B cell (primary cell): ENCODE results near the gene CADPS. TPM values are rescaled to one million over a fixed set of nuclear protein-coding genes. Genes with fewer than 3 reads are reported as not detected.

Experiments
- ATAC-seq: fragments of 200-7000 bp; cut with Tn5 transposase; one replicate; pipeline ENCODE4 v1.10.0; 2021; ENCODE audit warnings: low read depth, mild to moderate bottlenecking, moderate number of reproducible peaks, moderate library complexity
- CTCF ChIA-PET: fragments of 350-600 bp; sonication (Branson Sonifier 250); formaldehyde crosslinking; loops from one replicate; lab custom pipeline; 2021; ENCODE audit warnings: antibody characterized with exemption, inconsistent platforms; lab: Charles Lee
- POLR2A ChIA-PET: fragments of 350-600 bp; sonication (Branson Sonifier 250); formaldehyde crosslinking; loops from one replicate; lab custom pipeline; 2021; ENCODE audit warnings: antibody characterized with exemption; lab: Charles Lee
- DNase-seq: peaks from one replicate; pipeline ENCODE4 v3.0.0; 2013
- H2AFZ ChIP-seq: 2 replicates; pipeline ENCODE4 v1.6.1; 2012; ENCODE audit warnings: mild to moderate bottlenecking, low read depth, low read length; ENCODE audit not compliant: insufficient read depth, poor library complexity, severe bottlenecking
- H3K27ac ChIP-seq, 2 donors: 1 replicate in 1 of 2; 2 replicates in 1 of 2; pipeline ENCODE4 v1.5.1; 2012 to 2013; ENCODE audit warnings: low read length in 2 of 2, mild to moderate bottlenecking in 2 of 2, moderate library complexity in 1 of 2
- H3K27me3 ChIP-seq, 4 experiments: fragments of 200-600 bp in 1 of 4; sonication (generic) in 1 of 4; replicated peaks in 1 of 4; 1 replicate in 2 of 4; 2 replicates in 2 of 4; pipeline versions ENCODE4 v1.6.1 to v1.7.0; 2013 to 2016; ENCODE audit warnings: low read length in 3 of 4, mild to moderate bottlenecking in 2 of 4, mixed read lengths in 1 of 4, moderate library complexity in 1 of 4; ENCODE audit not compliant: insufficient read depth in 4 of 4, control insufficient read depth in 3 of 4; ENCODE audit errors: control extremely low read depth in 1 of 4
- H3K36me3 ChIP-seq, 2 experiments: replicated peaks in 1 of 2; 1 replicate in 1 of 2; 2 replicates in 1 of 2; pipeline versions ENCODE4 v1.6.1 to v1.7.1; 2013; ENCODE audit warnings: low read length in 1 of 2; ENCODE audit not compliant: insufficient read depth in 2 of 2, control insufficient read depth in 1 of 2; ENCODE audit errors: control extremely low read depth in 1 of 2, extremely low read depth in 1 of 2
- H3K4me1 ChIP-seq, 2 donors: fragments of 200-600 bp in 1 of 2; sonication (generic) in 1 of 2; 1 replicate in 1 of 2; 2 replicates in 1 of 2; pipeline versions ENCODE4 v1.5.1 to v1.6.1; 2013 to 2017; ENCODE audit warnings: low read length in 2 of 2; ENCODE audit not compliant: control insufficient read depth in 2 of 2, insufficient read depth in 2 of 2
- H3K4me2 ChIP-seq: replicated peaks from 2 replicates; pipeline ENCODE3; 2012; ENCODE audit warnings: mild to moderate bottlenecking, low read depth, low read length; ENCODE audit not compliant: poor library complexity, severe bottlenecking
- H3K4me3 ChIP-seq, 5 experiments: fragments of 200-600 bp in 1 of 5; sonication (generic) in 1 of 5; 1 replicate in 3 of 5; 2 replicates in 2 of 5; pipeline versions ENCODE4 v1.5.1 to v1.7.0; 2011 to 2016; ENCODE audit warnings: low read length in 4 of 5, mild to moderate bottlenecking in 4 of 5, low read depth in 2 of 5, control low read depth in 1 of 5, moderate library complexity in 1 of 5; ENCODE audit not compliant: insufficient read depth in 1 of 5; ENCODE audit errors: control extremely low read depth in 1 of 5, extremely low read depth in 1 of 5
- H3K79me2 ChIP-seq: fragments of 200-600 bp; sonication (generic); one replicate; pipeline ENCODE4 v1.6.0; 2016; ENCODE audit warnings: low read length; ENCODE audit not compliant: control insufficient read depth, insufficient read depth
- H3K9ac ChIP-seq: fragments of 200-600 bp; sonication (generic); 2 replicates; pipeline ENCODE4 v1.6.1; 2017; ENCODE audit warnings: mild to moderate bottlenecking, low read length, moderate library complexity
- H3K9me3 ChIP-seq, 3 donors: one replicate each; pipeline versions ENCODE4 v1.6.1 to v1.7.1; 2013; ENCODE audit warnings: low read length in 2 of 3; ENCODE audit not compliant: control insufficient read depth in 2 of 3, insufficient read depth in 1 of 3; ENCODE audit errors: control extremely low read depth in 1 of 3
- H4K20me1 ChIP-seq: 2 replicates; pipeline ENCODE4 v1.6.0; 2012; ENCODE audit warnings: mild to moderate bottlenecking, low read length; ENCODE audit not compliant: insufficient read depth, control insufficient read depth, poor library complexity, severe bottlenecking
- H3K27ac Mint-ChIP-seq: one replicate; pipeline ENCODE4 v1.8.0; 2021; ENCODE audit warnings: mixed read lengths
- H3K27me3 Mint-ChIP-seq: one replicate; pipeline ENCODE4 v1.8.0; 2021; ENCODE audit warnings: mixed read lengths
- H3K4me1 Mint-ChIP-seq: one replicate; pipeline ENCODE4 v1.8.0; 2021; ENCODE audit warnings: mixed read lengths
- H3K4me3 Mint-ChIP-seq: one replicate; pipeline ENCODE4 v1.8.0; 2021; ENCODE audit warnings: mixed read lengths
- H3K9me3 Mint-ChIP-seq: one replicate; pipeline ENCODE4 v1.8.0; 2022; ENCODE audit warnings: mixed read lengths; ENCODE audit not compliant: insufficient read depth
- EZH2 ChIP-seq: IDR thresholded peaks from 2 replicates; pipeline ENCODE4 v1.6.1; 2012; ENCODE audit warnings: borderline replicate concordance, low read depth, mild to moderate bottlenecking, moderate library complexity, low read length; ENCODE audit not compliant: insufficient read depth, poor library complexity, severe bottlenecking
- WGBS: methylation state at CpG from one replicate; pipeline ENCODE4 v1.1.5; 2013; ENCODE audit warnings: missing lambda C conversion rate; ENCODE audit not compliant: insufficient coverage; 5-methylcytosine and 5-hydroxymethylcytosine counted together
- intact Hi-C: fragments of 100-400 bp; cut with micrococcal nuclease; formaldehyde crosslinking; loops from one replicate; pipeline ENCODE4 v1.10.0; 2022
- polyA plus RNA-seq: library from polyadenylated mRNA; depleted of rRNA; stranded (reverse); fragments of >200 nt; gene quantifications from 2 replicates; pipeline ENCODE4 v1.2.3, GENCODE V29; 2012
- total RNA-seq, 2 donors: library from RNA; stranded (reverse); fragments of 120-200 nt in 1 of 2; gene quantifications; 1 replicate in 1 of 2; 2 replicates in 1 of 2; pipeline versions ENCODE4 v1.2.3 to v1.2.4, GENCODE V29; 2013 to 2022
- TF ChIP-seq, protein P1 (sequence below): fragments of 200-600 bp; IDR thresholded peaks from one replicate; pipeline ENCODE4 v1.8.0; 2022; ENCODE audit warnings: antibody characterized with exemption, mild to moderate bottlenecking

CADPS gene
- total and polyA plus RNA-seq, 2 donors (not counting 1 experiment from before 2014, with no cell fraction given): 0.16 to 0.22 TPM

DNA sequence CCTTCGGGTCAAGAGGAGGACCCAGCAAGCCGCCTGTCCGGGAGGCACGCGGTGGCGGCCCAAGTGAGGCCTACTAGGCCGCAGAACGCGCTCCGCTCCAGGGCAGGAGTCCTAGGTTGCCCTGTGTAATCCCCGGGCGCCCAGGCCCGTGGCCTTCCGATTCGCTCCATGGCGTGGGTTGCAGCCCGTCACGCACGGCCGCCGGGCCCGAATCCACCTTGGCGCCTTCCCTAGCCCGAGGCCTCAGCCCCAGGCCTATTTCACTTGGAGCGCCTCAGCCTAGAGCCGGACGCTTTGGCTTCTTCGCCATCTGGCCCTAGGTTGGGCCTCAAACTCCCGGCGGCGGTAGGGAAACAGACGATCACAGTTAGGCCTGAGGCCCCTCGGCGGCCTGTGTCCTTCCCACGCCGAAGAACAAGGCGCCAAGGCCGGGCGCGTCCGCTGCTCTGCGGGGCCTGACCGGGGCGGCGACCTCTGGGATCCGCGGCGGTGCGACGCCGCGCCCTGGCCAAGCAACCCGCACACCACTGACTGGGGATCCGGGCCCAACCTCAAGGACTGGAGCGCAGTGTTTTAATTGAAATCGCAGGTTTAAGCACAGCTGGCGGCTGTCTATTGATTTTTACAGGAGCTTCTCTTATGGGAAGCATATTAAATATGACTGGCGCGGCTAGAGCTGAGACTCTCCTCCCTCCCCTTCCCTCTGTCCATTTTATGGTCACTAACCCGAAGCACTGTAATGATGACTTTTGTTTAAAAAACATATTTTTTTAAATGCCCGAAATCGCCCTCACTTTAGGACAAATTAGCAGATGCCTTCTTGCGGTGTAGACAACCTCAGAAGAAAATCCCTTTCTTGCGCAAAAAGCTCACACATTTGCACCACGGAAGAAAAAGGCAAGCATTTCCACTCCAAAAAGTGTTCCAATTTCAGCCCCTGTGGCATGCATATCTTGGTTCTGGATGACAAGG, 498.0 kb downstream of the CADPS start:
- H3K9me3 Mint-ChIP-seq: no peaks in the 10 kb centered on the region
- peaks cover 63% of the 10 kb centered on the region for H3K27me3 Mint-ChIP-seq
- H3K36me3 ChIP-seq: no peaks in the 10 kb centered on the region
- no peaks in the 10 kb centered on the region for H4K20me1 ChIP-seq
- 29% methylated on average over 59 of the region's 65 CpGs for WGBS
- H3K79me2 ChIP-seq: no peaks in the 10 kb centered on the region
- H3K4me3 Mint-ChIP-seq: no peak overlapping the region
- H3K27ac Mint-ChIP-seq: no peak overlapping the region
- no peak overlapping the region for H3K4me2 ChIP-seq
- no peak for TF ChIP-seq EZH2
- TF ChIP-seq, protein P1, sequence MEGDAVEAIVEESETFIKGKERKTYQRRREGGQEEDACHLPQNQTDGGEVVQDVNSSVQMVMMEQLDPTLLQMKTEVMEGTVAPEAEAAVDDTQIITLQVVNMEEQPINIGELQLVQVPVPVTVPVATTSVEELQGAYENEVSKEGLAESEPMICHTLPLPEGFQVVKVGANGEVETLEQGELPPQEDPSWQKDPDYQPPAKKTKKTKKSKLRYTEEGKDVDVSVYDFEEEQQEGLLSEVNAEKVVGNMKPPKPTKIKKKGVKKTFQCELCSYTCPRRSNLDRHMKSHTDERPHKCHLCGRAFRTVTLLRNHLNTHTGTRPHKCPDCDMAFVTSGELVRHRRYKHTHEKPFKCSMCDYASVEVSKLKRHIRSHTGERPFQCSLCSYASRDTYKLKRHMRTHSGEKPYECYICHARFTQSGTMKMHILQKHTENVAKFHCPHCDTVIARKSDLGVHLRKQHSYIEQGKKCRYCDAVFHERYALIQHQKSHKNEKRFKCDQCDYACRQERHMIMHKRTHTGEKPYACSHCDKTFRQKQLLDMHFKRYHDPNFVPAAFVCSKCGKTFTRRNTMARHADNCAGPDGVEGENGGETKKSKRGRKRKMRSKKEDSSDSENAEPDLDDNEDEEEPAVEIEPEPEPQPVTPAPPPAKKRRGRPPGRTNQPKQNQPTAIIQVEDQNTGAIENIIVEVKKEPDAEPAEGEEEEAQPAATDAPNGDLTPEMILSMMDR: no peak
- peaks cover 4% of the 10 kb centered on the region for H3K4me1 Mint-ChIP-seq
- ChIA-PET CTCF (no interaction called here), POLR2A (no interaction called here)
- no peak overlapping the region for H3K27ac ChIP-seq
- H2AFZ ChIP-seq: no peak overlapping the region
- intact Hi-C loops: no loop called here
- DNase-seq (no peak), ATAC-seq (no peak)
- no peaks in the 10 kb centered on the region for H3K4me1 ChIP-seq
- H3K9ac ChIP-seq: no peak overlapping the region
- peaks cover 0 to 64% (median 35%) of the 10 kb centered on the region in 4 experiments for H3K27me3 ChIP-seq
- H3K4me3 ChIP-seq: no peak overlapping the region
- H3K9me3 ChIP-seq: peaks cover 0 to 15% (median 0%) of the 10 kb centered on the region in 3 donors

DNA sequence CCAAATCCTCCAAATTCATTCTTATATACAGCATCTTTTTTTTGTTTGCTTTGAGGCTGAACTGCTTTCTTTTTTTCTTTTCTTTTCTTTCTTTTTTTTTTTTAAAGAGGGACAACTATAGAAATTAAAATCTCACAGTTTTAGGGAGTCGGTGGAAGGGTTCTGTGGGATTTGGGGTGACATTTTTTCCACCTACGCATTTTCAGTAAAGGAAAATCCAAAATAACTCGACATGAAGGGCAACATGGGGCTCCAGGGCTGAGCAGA, 498.8 kb downstream of the CADPS start:
- Mint-ChIP-seq H3K9me3 (no peaks in the 10 kb centered on the region), H3K4me3 (no peak overlapping the region), H3K27ac (no peak overlapping the region), H3K27me3 (peaks cover 65% of the 10 kb centered on the region), H3K4me1 (peaks cover 4% of the 10 kb centered on the region)
- no peaks in the 10 kb centered on the region for H3K79me2 ChIP-seq
- H2AFZ ChIP-seq: no peak overlapping the region
- WGBS: no CpG with 5 or more reads among the region's 3 CpGs
- no peak overlapping the region for H3K27ac ChIP-seq
- no peak overlapping the region for H3K4me3 ChIP-seq
- TF ChIP-seq EZH2: no peak
- TF ChIP-seq, protein P1: no peak
- H3K4me1 ChIP-seq: no peaks in the 10 kb centered on the region
- no peak overlapping the region for H3K9ac ChIP-seq
- ChIA-PET CTCF (no interaction called here), POLR2A (no interaction called here)
- intact Hi-C loops: no loop called here
- H3K27me3 ChIP-seq: peaks cover 0 to 72% (median 38%) of the 10 kb centered on the region in 4 experiments
- no peak overlapping the region for H3K4me2 ChIP-seq
- no peak for ATAC-seq
- peaks cover 0 to 22% (median 0%) of the 10 kb centered on the region in 3 donors for H3K9me3 ChIP-seq
- H4K20me1 ChIP-seq: no peaks in the 10 kb centered on the region
- no peak for DNase-seq
- no peaks in the 10 kb centered on the region for H3K36me3 ChIP-seq
